WTC11 (cell line): Measurements from ENCODE around the gene ZDBF2. TPM values are rescaled to one million over a fixed set of nuclear protein-coding genes. Genes with fewer than 3 reads are reported as not detected.

Experiments used
- ATAC-seq: fragments of 200-7000 bp; cut with Tn5 transposase; 2 replicates; pipeline ENCODE4 v1.10.0; 2021; ENCODE audit warnings: mild to moderate bottlenecking, moderate library complexity
- CTCF ChIA-PET: fragments of 300-600 bp; sonication (Branson Sonifier 250); formaldehyde crosslinking; loops from one replicate; lab custom pipeline; 2021; ENCODE audit warnings: antibody characterized with exemption; lab: Charles Lee
- POLR2A ChIA-PET: fragments of 350-600 bp; sonication (Branson Sonifier 250); formaldehyde crosslinking; loops from one replicate; lab custom pipeline; 2021; ENCODE audit warnings: antibody characterized with exemption; lab: Charles Lee
- DNase-seq: peaks from one replicate; pipeline ENCODE4 v3.0.0; 2021; ENCODE audit warnings: low spot score
- H3K27ac Mint-ChIP-seq: 2 replicates; pipeline ENCODE4 v1.8.0; 2021; ENCODE audit warnings: mixed read lengths
- H3K27me3 Mint-ChIP-seq: 2 replicates; pipeline ENCODE4 v1.8.0; 2021; ENCODE audit warnings: low read depth, mild to moderate bottlenecking, moderate library complexity, mixed read lengths
- H3K36me3 Mint-ChIP-seq: 2 replicates; pipeline ENCODE4 v1.8.0; 2021; ENCODE audit warnings: mixed read lengths
- H3K4me1 Mint-ChIP-seq: 2 replicates; pipeline ENCODE4 v1.8.0; 2022; ENCODE audit warnings: mixed read lengths
- H3K4me3 Mint-ChIP-seq: 2 replicates; pipeline ENCODE4 v1.8.0; 2021; ENCODE audit warnings: mild to moderate bottlenecking, moderate library complexity, mixed read lengths
- H3K9me3 Mint-ChIP-seq: 2 replicates; pipeline ENCODE4 v1.8.0; 2021; ENCODE audit warnings: mixed read lengths
- CREB1 ChIP-seq: sonication (generic); formaldehyde crosslinking; IDR thresholded peaks from 2 replicates; pipeline ENCODE4 v1.8.0; 2023; ENCODE audit warnings: mild to moderate bottlenecking, missing genetic modification reagents
- ETV6 ChIP-seq: sonication (generic); formaldehyde crosslinking; IDR thresholded peaks from 2 replicates; pipeline ENCODE4 v1.8.1; 2022; ENCODE audit warnings: mild to moderate bottlenecking, missing genetic modification reagents
- NFATC4 ChIP-seq: fragments of 250-450 bp; sonication (Bioruptor Pico); IDR thresholded peaks from 2 replicates; pipeline ENCODE4 v1.9.0; 2021; ENCODE audit warnings: mild to moderate bottlenecking
- NR2C2 ChIP-seq: sonication (generic); formaldehyde crosslinking; IDR thresholded peaks from 2 replicates; pipeline ENCODE4 v1.8.0; 2022; ENCODE audit warnings: mild to moderate bottlenecking, missing genetic modification reagents
- PRRX2 ChIP-seq: fragments of 250-450 bp; sonication (Bioruptor Pico); IDR thresholded peaks from 2 replicates; pipeline ENCODE4 v1.8.0; 2021; ENCODE audit warnings: mild to moderate bottlenecking
- SMAD4 ChIP-seq: sonication (generic); formaldehyde crosslinking; IDR thresholded peaks from 2 replicates; pipeline ENCODE4 v1.8.0; 2022; ENCODE audit warnings: mild to moderate bottlenecking, missing genetic modification reagents
- SP1 ChIP-seq: sonication (generic); formaldehyde crosslinking; conservative IDR thresholded peaks from 2 replicates; pipeline ENCODE4 v1.8.1; 2022; ENCODE audit warnings: missing genetic modification reagents
- TCF7 ChIP-seq: sonication (generic); formaldehyde crosslinking; IDR thresholded peaks from 2 replicates; pipeline ENCODE4 v1.8.0; 2022; ENCODE audit warnings: mild to moderate bottlenecking, low read depth, missing genetic modification reagents, moderate library complexity
- TEAD1 ChIP-seq: sonication (generic); formaldehyde crosslinking; IDR thresholded peaks from 2 replicates; pipeline ENCODE4 v1.8.0; 2022; ENCODE audit warnings: mild to moderate bottlenecking, missing genetic modification reagents
- ZBTB21 ChIP-seq: sonication (generic); formaldehyde crosslinking; IDR thresholded peaks from 2 replicates; pipeline ENCODE4 v1.8.1; 2023; ENCODE audit warnings: mild to moderate bottlenecking, missing genetic modification reagents, borderline replicate concordance
- ZNF121 ChIP-seq: sonication (generic); formaldehyde crosslinking; IDR thresholded peaks from 2 replicates; pipeline ENCODE4 v1.8.0; 2023; ENCODE audit warnings: missing genetic modification reagents
- ZNF263 ChIP-seq: sonication (generic); formaldehyde crosslinking; IDR thresholded peaks from 2 replicates; pipeline ENCODE4 v1.8.1; 2022; ENCODE audit warnings: low read depth, mild to moderate bottlenecking, moderate library complexity, missing genetic modification reagents
- ZNF317 ChIP-seq: sonication (generic); formaldehyde crosslinking; IDR thresholded peaks from 2 replicates; pipeline ENCODE4 v1.8.1; 2023; ENCODE audit warnings: low read depth, mild to moderate bottlenecking, moderate library complexity, missing genetic modification reagents, borderline replicate concordance
- ZNF416 ChIP-seq: fragments of 250-450 bp; sonication (Bioruptor Pico); IDR thresholded peaks from 2 replicates; pipeline ENCODE4 v1.9.0; 2021; ENCODE audit warnings: mild to moderate bottlenecking, inconsistent platforms
- total RNA-seq: library from RNA; stranded (reverse); gene quantifications from 3 replicates; pipeline ENCODE4 v1.2.3, GENCODE V29; 2021
- TF ChIP-seq, protein P1 (sequence below): fragments of 200-600 bp; IDR thresholded peaks from 2 replicates; pipeline ENCODE4 v1.8.0; 2022; ENCODE audit warnings: antibody characterized with exemption
- TF ChIP-seq, protein P2 (sequence below): fragments of 250-450 bp; sonication (Bioruptor Pico); IDR thresholded peaks from 2 replicates; pipeline ENCODE4 v1.9.0; 2021; ENCODE audit warnings: mild to moderate bottlenecking
- TF ChIP-seq, protein P3 (sequence below): sonication (generic); formaldehyde crosslinking; IDR thresholded peaks from 2 replicates; pipeline ENCODE4 v1.8.0; 2022; ENCODE audit warnings: mild to moderate bottlenecking, missing genetic modification reagents
- TF ChIP-seq, protein P4 (sequence below): sonication (generic); formaldehyde crosslinking; conservative IDR thresholded peaks from 2 replicates; pipeline ENCODE4 v1.8.1; 2023; ENCODE audit warnings: mild to moderate bottlenecking, low read depth, missing genetic modification reagents, moderate library complexity
- TF ChIP-seq, protein P5 (sequence below): fragments of 250-450 bp; sonication (Bioruptor Pico); conservative IDR thresholded peaks from 2 replicates; pipeline ENCODE4 v1.9.0; 2021; ENCODE audit warnings: mild to moderate bottlenecking
- TF ChIP-seq, protein P6 (sequence below): sonication (generic); formaldehyde crosslinking; IDR thresholded peaks from 2 replicates; pipeline ENCODE4 v1.8.0; 2023; ENCODE audit warnings: mild to moderate bottlenecking, missing genetic modification reagents
- TF ChIP-seq, protein P7 (sequence below): sonication (generic); formaldehyde crosslinking; IDR thresholded peaks from 2 replicates; pipeline ENCODE4 v1.8.1; 2023; ENCODE audit warnings: mild to moderate bottlenecking, missing genetic modification reagents

The ZDBF2 gene
- total RNA-seq, 1 experiment from 2014 or later, result 16.0 TPM

DNA sequence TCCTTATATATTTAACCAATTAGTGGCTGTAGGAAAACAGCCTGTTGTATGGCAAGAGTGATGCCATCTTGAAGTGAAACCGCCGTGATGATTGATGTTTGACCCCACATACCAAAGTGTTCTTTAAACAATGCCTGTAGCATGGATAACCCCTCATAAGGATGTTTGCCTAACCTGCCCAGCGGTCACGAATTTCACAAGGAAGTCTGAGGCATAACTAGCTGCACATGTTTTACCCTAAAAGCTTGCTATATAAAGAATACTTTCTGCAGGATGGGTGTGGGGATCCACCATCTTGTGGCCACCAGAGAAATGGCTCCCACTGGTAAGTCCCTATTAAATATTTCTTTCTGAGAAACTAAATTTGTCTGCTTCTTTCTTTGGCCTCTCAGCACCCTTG, 68.7 kb downstream of the ZDBF2 start:
- ChIA-PET POLR2A (no interaction called here), CTCF (no interaction called here)
- Mint-ChIP-seq H3K27me3 (no peaks in the 10 kb centered on the region; the same call in 1 of the 2 replicates), H3K27ac (no peak overlapping the region), H3K9me3 (peaks cover 35% of the 10 kb centered on the region), H3K36me3 (peaks cover 16% of the 10 kb centered on the region), H3K4me3 (no peak overlapping the region), H3K4me1 (no peaks in the 10 kb centered on the region)
- TF ChIP-seq TEAD1 (CRISPR knock-in tag), result no peak
- TF ChIP-seq, protein P1, sequence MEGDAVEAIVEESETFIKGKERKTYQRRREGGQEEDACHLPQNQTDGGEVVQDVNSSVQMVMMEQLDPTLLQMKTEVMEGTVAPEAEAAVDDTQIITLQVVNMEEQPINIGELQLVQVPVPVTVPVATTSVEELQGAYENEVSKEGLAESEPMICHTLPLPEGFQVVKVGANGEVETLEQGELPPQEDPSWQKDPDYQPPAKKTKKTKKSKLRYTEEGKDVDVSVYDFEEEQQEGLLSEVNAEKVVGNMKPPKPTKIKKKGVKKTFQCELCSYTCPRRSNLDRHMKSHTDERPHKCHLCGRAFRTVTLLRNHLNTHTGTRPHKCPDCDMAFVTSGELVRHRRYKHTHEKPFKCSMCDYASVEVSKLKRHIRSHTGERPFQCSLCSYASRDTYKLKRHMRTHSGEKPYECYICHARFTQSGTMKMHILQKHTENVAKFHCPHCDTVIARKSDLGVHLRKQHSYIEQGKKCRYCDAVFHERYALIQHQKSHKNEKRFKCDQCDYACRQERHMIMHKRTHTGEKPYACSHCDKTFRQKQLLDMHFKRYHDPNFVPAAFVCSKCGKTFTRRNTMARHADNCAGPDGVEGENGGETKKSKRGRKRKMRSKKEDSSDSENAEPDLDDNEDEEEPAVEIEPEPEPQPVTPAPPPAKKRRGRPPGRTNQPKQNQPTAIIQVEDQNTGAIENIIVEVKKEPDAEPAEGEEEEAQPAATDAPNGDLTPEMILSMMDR, result no peak
- TF ChIP-seq ZNF263 (CRISPR knock-in tag), result no peak
- TF ChIP-seq, protein P2, sequence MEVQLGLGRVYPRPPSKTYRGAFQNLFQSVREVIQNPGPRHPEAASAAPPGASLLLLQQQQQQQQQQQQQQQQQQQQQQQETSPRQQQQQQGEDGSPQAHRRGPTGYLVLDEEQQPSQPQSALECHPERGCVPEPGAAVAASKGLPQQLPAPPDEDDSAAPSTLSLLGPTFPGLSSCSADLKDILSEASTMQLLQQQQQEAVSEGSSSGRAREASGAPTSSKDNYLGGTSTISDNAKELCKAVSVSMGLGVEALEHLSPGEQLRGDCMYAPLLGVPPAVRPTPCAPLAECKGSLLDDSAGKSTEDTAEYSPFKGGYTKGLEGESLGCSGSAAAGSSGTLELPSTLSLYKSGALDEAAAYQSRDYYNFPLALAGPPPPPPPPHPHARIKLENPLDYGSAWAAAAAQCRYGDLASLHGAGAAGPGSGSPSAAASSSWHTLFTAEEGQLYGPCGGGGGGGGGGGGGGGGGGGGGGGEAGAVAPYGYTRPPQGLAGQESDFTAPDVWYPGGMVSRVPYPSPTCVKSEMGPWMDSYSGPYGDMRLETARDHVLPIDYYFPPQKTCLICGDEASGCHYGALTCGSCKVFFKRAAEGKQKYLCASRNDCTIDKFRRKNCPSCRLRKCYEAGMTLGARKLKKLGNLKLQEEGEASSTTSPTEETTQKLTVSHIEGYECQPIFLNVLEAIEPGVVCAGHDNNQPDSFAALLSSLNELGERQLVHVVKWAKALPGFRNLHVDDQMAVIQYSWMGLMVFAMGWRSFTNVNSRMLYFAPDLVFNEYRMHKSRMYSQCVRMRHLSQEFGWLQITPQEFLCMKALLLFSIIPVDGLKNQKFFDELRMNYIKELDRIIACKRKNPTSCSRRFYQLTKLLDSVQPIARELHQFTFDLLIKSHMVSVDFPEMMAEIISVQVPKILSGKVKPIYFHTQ (CRISPR knock-in tag), result no peak
- no peak for TF ChIP-seq NFATC4 (CRISPR knock-in tag)
- no peak for TF ChIP-seq ZNF416 (CRISPR knock-in tag)
- TF ChIP-seq SMAD4, result no peak
- DNase-seq, result no peak
- no peak for ATAC-seq

DNA sequence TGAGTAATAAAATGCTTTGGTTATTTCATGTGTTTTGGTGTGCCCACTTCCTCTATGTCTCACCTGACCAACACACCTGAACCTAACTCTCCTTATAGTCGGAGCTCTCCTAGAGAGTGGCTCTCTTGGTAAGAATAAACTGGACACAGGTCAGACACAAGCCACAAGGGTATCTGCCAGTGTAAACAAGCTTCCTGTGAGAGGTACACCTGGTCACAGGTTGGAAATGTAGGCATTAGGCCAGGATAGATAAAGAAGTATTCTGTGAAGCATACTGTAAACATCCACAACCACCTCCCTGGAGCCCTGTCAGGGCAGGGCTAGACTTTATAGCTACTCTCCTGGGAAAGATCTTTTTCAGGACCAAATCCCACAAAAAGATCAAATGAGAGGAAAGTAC, 69.4 kb downstream of the ZDBF2 start:
- no peak for DNase-seq
- H3K4me1 Mint-ChIP-seq, result no peaks in the 10 kb centered on the region
- TF ChIP-seq ZBTB21 (CRISPR knock-in tag) (no peak), ZNF317 (CRISPR knock-in tag) (no peak), ETV6 (no peak), SP1 (CRISPR knock-in tag) (no peak), TEAD1 (CRISPR knock-in tag) (no peak), CREB1 (no peak), ZNF121 (CRISPR knock-in tag) (no peak), TCF7 (CRISPR knock-in tag) (no peak), NR2C2 (no peak), PRRX2 (CRISPR knock-in tag) (no peak)
- TF ChIP-seq, protein P3, sequence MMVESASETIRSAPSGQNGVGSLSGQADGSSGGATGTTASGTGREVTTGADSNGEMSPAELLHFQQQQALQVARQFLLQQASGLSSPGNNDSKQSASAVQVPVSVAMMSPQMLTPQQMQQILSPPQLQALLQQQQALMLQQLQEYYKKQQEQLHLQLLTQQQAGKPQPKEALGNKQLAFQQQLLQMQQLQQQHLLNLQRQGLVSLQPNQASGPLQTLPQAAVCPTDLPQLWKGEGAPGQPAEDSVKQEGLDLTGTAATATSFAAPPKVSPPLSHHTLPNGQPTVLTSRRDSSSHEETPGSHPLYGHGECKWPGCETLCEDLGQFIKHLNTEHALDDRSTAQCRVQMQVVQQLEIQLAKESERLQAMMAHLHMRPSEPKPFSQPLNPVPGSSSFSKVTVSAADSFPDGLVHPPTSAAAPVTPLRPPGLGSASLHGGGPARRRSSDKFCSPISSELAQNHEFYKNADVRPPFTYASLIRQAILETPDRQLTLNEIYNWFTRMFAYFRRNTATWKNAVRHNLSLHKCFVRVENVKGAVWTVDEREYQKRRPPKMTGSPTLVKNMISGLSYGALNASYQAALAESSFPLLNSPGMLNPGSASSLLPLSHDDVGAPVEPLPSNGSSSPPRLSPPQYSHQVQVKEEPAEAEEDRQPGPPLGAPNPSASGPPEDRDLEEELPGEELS, result no peak
- TF ChIP-seq, protein P4, sequence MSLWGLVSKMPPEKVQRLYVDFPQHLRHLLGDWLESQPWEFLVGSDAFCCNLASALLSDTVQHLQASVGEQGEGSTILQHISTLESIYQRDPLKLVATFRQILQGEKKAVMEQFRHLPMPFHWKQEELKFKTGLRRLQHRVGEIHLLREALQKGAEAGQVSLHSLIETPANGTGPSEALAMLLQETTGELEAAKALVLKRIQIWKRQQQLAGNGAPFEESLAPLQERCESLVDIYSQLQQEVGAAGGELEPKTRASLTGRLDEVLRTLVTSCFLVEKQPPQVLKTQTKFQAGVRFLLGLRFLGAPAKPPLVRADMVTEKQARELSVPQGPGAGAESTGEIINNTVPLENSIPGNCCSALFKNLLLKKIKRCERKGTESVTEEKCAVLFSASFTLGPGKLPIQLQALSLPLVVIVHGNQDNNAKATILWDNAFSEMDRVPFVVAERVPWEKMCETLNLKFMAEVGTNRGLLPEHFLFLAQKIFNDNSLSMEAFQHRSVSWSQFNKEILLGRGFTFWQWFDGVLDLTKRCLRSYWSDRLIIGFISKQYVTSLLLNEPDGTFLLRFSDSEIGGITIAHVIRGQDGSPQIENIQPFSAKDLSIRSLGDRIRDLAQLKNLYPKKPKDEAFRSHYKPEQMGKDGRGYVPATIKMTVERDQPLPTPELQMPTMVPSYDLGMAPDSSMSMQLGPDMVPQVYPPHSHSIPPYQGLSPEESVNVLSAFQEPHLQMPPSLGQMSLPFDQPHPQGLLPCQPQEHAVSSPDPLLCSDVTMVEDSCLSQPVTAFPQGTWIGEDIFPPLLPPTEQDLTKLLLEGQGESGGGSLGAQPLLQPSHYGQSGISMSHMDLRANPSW (CRISPR knock-in tag), result no peak
- TF ChIP-seq, protein P5, sequence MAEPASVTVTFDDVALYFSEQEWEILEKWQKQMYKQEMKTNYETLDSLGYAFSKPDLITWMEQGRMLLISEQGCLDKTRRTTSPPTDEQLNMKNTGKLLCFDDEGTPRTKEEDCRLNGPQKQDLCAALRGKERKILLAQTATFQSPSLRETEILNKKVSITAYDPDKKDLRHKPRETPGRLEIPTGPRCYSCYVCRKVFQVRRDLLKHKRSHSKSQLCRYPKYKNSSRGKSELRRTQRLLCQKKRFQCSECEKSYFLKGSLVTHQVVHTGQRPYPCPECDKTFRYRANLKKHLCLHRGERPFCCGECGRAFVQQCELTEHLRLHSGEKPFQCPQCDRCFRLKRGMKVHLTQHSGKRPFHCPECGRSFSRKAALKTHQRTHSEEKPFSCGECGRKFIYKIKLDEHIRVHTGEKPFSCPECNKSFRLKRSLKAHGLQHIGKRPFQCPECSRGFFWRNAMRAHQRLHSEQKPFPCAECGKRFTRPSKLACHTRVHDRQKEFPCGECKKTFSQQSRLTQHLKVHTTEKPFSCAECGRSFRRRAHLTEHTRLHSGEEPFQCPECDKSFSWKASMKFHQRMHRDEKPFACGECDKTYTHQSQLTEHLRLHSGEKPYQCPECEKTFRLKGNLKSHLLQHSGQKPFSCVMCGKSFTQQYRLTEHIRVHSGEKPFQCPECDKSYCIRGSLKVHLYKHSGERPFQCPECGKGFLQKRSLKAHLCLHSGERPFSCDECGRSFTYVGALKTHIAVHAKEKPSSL, result no peak
- TF ChIP-seq, protein P6, sequence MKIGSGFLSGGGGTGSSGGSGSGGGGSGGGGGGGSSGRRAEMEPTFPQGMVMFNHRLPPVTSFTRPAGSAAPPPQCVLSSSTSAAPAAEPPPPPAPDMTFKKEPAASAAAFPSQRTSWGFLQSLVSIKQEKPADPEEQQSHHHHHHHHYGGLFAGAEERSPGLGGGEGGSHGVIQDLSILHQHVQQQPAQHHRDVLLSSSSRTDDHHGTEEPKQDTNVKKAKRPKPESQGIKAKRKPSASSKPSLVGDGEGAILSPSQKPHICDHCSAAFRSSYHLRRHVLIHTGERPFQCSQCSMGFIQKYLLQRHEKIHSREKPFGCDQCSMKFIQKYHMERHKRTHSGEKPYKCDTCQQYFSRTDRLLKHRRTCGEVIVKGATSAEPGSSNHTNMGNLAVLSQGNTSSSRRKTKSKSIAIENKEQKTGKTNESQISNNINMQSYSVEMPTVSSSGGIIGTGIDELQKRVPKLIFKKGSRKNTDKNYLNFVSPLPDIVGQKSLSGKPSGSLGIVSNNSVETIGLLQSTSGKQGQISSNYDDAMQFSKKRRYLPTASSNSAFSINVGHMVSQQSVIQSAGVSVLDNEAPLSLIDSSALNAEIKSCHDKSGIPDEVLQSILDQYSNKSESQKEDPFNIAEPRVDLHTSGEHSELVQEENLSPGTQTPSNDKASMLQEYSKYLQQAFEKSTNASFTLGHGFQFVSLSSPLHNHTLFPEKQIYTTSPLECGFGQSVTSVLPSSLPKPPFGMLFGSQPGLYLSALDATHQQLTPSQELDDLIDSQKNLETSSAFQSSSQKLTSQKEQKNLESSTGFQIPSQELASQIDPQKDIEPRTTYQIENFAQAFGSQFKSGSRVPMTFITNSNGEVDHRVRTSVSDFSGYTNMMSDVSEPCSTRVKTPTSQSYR (CRISPR knock-in tag), result no peak
- TF ChIP-seq, protein P7, sequence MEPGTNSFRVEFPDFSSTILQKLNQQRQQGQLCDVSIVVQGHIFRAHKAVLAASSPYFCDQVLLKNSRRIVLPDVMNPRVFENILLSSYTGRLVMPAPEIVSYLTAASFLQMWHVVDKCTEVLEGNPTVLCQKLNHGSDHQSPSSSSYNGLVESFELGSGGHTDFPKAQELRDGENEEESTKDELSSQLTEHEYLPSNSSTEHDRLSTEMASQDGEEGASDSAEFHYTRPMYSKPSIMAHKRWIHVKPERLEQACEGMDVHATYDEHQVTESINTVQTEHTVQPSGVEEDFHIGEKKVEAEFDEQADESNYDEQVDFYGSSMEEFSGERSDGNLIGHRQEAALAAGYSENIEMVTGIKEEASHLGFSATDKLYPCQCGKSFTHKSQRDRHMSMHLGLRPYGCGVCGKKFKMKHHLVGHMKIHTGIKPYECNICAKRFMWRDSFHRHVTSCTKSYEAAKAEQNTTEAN, result no peak

More for the DNA sequence above, 69.4 kb downstream of the ZDBF2 start:
- ChIA-PET POLR2A (no interaction called here), CTCF (no interaction called here)
- Mint-ChIP-seq H3K9me3 (peaks cover 42% of the 10 kb centered on the region), H3K4me3 (no peak overlapping the region), H3K36me3 (peaks cover 19% of the 10 kb centered on the region), H3K27me3 (no peaks in the 10 kb centered on the region; the same call in 1 of the 2 replicates), H3K27ac (no peak overlapping the region)
- ATAC-seq, result no peak
